Lower lobe of right lung (tissue), 2 donors: ENCODE data around the gene NAB2. TPM values are rescaled to one million over a fixed set of nuclear protein-coding genes. Genes with fewer than 3 reads are reported as not detected.

Experiments
- ATAC-seq, 2 donors: fragments of 200-7000 bp; cut with Tn5 transposase; one replicate each; pipeline ENCODE4 v1.9.1; 2020 to 2022; ENCODE audit warnings: mild to moderate bottlenecking in 2 of 2, moderate library complexity in 2 of 2
- DNase-seq: peaks from one replicate; pipeline ENCODE4 v3.0.0-alpha.2; 2020
- H3K27ac ChIP-seq: fragments of 200-600 bp; one replicate; pipeline ENCODE4 v1.8.0; 2022
- H3K27me3 ChIP-seq: fragments of 200-600 bp; one replicate; pipeline ENCODE4 v1.8.0; 2022; ENCODE audit warnings: low read depth
- H3K36me3 ChIP-seq: fragments of 200-600 bp; one replicate; pipeline ENCODE4 v1.8.0; 2022; ENCODE audit warnings: mild to moderate bottlenecking
- H3K4me1 ChIP-seq: fragments of 200-600 bp; one replicate; pipeline ENCODE4 v1.8.0; 2022
- H3K4me3 ChIP-seq: fragments of 200-600 bp; one replicate; pipeline ENCODE4 v1.8.0; 2022; ENCODE audit warnings: mild to moderate bottlenecking
- H3K9me3 ChIP-seq: fragments of 200-600 bp; one replicate; pipeline ENCODE4 v1.8.0; 2022
- CTCF ChIP-seq: fragments of 200-600 bp; IDR thresholded peaks from one replicate; pipeline ENCODE4 v1.8.0; 2022; ENCODE audit warnings: antibody characterized with exemption, mild to moderate bottlenecking
- intact Hi-C: fragments of 100-400 bp; cut with DNase I; formaldehyde crosslinking; loops from one replicate; pipeline ENCODE4 v1.11.0; 2022
- total RNA-seq: library from RNA; stranded (reverse); fragmentation: NEBNext Ultra II Directional; extraction: Animal tissue kit (Norgen Biotek cat#: 25700); gene quantifications from one replicate; pipeline ENCODE4 v1.2.1, GENCODE V29; 2021
- donor health status: DM: no; HTN: yes; CAD: no; lungs with severe emphysema.

NAB2 gene
- total RNA-seq, 1 donor from 2014 or later, result 28.9 TPM

- no peaks in the 10 kb centered on the region for H3K9me3 ChIP-seq
- intact Hi-C loops, result no loop called here
- no peak overlapping the region for H3K4me3 ChIP-seq
- peaks cover 47% of the 10 kb centered on the region for H3K4me1 ChIP-seq
- DNase-seq (peak; percentile 73), ATAC-seq (peak; percentile 25 to 36)
- no peaks in the 10 kb centered on the region for H3K27me3 ChIP-seq
- TF ChIP-seq CTCF, result peak; percentile 57
- H3K27ac ChIP-seq, result peak overlapping the region; percentile 53
- H3K36me3 ChIP-seq, result peaks cover 76% of the 10 kb centered on the region
These were observed 4.7 kb downstream of the NAB2 start for GRCh38 chr12:57093415-57094207.

GRCh38 chr12:57094208-57095160 is 5.6 kb downstream of the NAB2 start:
- Histone ChIP-seq H3K36me3 (peaks cover 85% of the 10 kb centered on the region), H3K4me3 (no peak overlapping the region), H3K4me1 (peaks cover 47% of the 10 kb centered on the region), H3K9me3 (no peaks in the 10 kb centered on the region), H3K27ac (peak overlapping the region; percentile 53), H3K27me3 (no peaks in the 10 kb centered on the region)
- DNase-seq (no peak), ATAC-seq (no peak)
- intact Hi-C loops, result no loop called here
- TF ChIP-seq CTCF, result no peak

- Histone ChIP-seq H3K36me3 (peaks cover 95% of the 10 kb centered on the region), H3K27me3 (no peaks in the 10 kb centered on the region), H3K9me3 (no peaks in the 10 kb centered on the region), H3K27ac (no peak overlapping the region), H3K4me3 (no peak overlapping the region), H3K4me1 (peaks cover 43% of the 10 kb centered on the region)
- intact Hi-C loops, result no loop called here
- ATAC-seq, result no peak
- no peak for TF ChIP-seq CTCF
- no peak for DNase-seq
These were observed 6.5 kb downstream of the NAB2 start for GRCh38 chr12:57095440-57095839.

GRCh38 chr12:57096099-57096572 is 7.2 kb downstream of the NAB2 start:
- intact Hi-C loops, result no loop called here
- H3K27ac ChIP-seq, result peak overlapping the region; percentile 36
- H3K4me1 ChIP-seq, result peaks cover 36% of the 10 kb centered on the region
- peaks cover 97% of the 10 kb centered on the region for H3K36me3 ChIP-seq
- H3K4me3 ChIP-seq, result no peak overlapping the region
- DNase-seq (no peak), ATAC-seq (peak in 1 of 2 donors; percentile 49)
- no peak for TF ChIP-seq CTCF
- no peaks in the 10 kb centered on the region for H3K27me3 ChIP-seq
- no peaks in the 10 kb centered on the region for H3K9me3 ChIP-seq

- H3K9me3 ChIP-seq, result no peaks in the 10 kb centered on the region
- ATAC-seq (no peak), DNase-seq (no peak)
- no peak for TF ChIP-seq CTCF
- peaks cover 28% of the 10 kb centered on the region for H3K4me1 ChIP-seq
- intact Hi-C loops, result no loop called here
- peaks cover 97% of the 10 kb centered on the region for H3K36me3 ChIP-seq
- no peaks in the 10 kb centered on the region for H3K27me3 ChIP-seq
- no peak overlapping the region for H3K4me3 ChIP-seq
- peak overlapping the region; percentile 36 for H3K27ac ChIP-seq
These were observed 8.0 kb downstream of the NAB2 start for GRCh38 chr12:57096748-57097553.
